Embryonic facial prominence (tissue), 1 donor: ENCODE data around the gene MUC5AC.
"Not testable (repeated sequence)": the region's sequence is repeated elsewhere in the genome, so short reads cannot be mapped to it uniquely, and the experiment has no call there.

ENCODE experiments used
- DNase-seq: peaks from one replicate; pipeline ENCODE4 v3.0.0-alpha.2; 2016; ENCODE audit errors: extremely low spot score

The MUC5AC gene, protein sequence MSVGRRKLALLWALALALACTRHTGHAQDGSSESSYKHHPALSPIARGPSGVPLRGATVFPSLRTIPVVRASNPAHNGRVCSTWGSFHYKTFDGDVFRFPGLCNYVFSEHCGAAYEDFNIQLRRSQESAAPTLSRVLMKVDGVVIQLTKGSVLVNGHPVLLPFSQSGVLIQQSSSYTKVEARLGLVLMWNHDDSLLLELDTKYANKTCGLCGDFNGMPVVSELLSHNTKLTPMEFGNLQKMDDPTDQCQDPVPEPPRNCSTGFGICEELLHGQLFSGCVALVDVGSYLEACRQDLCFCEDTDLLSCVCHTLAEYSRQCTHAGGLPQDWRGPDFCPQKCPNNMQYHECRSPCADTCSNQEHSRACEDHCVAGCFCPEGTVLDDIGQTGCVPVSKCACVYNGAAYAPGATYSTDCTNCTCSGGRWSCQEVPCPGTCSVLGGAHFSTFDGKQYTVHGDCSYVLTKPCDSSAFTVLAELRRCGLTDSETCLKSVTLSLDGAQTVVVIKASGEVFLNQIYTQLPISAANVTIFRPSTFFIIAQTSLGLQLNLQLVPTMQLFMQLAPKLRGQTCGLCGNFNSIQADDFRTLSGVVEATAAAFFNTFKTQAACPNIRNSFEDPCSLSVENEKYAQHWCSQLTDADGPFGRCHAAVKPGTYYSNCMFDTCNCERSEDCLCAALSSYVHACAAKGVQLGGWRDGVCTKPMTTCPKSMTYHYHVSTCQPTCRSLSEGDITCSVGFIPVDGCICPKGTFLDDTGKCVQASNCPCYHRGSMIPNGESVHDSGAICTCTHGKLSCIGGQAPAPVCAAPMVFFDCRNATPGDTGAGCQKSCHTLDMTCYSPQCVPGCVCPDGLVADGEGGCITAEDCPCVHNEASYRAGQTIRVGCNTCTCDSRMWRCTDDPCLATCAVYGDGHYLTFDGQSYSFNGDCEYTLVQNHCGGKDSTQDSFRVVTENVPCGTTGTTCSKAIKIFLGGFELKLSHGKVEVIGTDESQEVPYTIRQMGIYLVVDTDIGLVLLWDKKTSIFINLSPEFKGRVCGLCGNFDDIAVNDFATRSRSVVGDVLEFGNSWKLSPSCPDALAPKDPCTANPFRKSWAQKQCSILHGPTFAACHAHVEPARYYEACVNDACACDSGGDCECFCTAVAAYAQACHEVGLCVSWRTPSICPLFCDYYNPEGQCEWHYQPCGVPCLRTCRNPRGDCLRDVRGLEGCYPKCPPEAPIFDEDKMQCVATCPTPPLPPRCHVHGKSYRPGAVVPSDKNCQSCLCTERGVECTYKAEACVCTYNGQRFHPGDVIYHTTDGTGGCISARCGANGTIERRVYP (N-terminal part only)

GRCh38 chr11:1157645-1158591, at the start of gene MUC5AC:
Gene MUC5AC, plus strand, starts transcription at chr11:1157953. Its CDS starts 47 bp downstream, at chr11:1158000.
- DNase-seq: no peak

DNA sequence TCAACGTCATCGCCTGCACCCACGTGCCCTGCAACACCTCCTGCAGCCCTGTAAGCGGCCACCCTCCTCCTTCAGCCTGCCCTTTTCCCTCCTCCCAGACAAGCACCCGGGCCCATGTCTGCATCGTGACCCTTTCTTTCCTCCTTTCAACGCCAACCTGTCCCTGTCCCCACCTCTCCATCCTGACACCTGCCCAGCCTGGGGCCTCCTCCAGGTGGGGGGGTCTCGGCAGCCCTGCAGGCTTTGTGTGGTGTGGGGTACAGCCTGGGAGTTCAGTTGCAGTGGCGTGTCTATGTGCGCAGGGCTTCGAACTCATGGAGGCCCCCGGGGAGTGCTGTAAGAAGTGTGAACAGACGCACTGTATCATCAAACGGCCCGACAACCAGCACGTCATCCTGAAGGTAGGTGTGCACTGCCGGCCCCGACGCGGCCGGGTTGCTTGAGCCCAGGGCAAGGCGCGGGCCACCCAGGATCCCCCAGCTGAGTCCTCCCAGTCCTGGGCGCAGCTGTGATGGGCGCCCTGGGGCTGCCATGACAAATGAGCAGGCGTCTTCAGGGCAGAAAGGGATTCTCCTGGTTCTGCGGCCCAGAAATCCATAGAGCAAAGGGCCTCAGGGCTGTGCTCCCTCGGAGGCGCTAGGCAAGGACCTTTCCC, 49.4 kb upstream of the MUC5AC start:
- no peak for DNase-seq

- no peak for DNase-seq
Measured at GRCh38 chr11:1109101-1109917, 48.4 kb upstream of the MUC5AC start.

GRCh38 chr11:1109918-1110705, 47.6 kb upstream of the MUC5AC start:
- no peak for DNase-seq

GRCh38 chr11:1111545-1112212, 46.1 kb upstream of the MUC5AC start:
- no peak for DNase-seq

DNA sequence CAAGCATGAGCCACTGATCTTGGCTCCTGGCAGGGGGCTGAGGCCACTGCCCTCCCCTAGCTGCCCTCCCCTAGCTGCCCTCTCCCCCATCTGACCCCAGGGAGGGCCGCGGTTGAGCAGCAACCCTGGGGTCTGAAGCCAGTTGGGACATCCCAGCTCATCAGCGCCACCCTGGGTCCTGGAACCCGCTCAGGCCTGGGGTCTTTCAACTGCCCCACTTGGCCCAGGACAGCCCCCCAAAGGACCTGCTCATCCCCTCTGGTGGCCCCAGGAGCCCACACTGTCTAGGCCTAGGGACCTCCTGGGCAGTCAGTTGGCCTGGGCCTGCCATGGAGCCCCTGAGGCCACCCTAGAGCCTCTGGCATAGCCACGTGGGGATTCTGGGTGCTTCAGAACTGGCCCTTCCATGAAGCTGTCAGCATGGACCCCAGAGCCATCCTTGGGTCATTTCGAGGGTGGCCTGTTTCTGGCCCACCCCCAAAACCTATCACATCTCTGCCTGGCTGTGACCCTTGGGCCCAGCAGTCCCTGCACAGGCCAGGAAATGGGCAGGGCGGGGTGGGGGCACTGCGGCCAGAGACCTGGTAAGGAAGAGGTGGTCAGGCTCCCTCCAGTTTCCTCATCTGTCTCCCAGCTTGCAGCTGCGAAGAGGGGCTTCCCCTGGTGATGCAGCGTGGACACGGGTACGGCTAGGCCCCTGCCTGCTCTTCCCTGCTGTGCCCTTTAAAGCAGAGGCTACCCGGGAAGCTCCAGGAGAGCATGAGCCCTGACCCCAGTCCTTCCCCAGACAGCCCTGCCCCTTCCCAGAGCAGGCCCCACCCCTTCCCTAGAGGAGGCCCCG, 45.2 kb upstream of the MUC5AC start:
- no peak for DNase-seq

DNA sequence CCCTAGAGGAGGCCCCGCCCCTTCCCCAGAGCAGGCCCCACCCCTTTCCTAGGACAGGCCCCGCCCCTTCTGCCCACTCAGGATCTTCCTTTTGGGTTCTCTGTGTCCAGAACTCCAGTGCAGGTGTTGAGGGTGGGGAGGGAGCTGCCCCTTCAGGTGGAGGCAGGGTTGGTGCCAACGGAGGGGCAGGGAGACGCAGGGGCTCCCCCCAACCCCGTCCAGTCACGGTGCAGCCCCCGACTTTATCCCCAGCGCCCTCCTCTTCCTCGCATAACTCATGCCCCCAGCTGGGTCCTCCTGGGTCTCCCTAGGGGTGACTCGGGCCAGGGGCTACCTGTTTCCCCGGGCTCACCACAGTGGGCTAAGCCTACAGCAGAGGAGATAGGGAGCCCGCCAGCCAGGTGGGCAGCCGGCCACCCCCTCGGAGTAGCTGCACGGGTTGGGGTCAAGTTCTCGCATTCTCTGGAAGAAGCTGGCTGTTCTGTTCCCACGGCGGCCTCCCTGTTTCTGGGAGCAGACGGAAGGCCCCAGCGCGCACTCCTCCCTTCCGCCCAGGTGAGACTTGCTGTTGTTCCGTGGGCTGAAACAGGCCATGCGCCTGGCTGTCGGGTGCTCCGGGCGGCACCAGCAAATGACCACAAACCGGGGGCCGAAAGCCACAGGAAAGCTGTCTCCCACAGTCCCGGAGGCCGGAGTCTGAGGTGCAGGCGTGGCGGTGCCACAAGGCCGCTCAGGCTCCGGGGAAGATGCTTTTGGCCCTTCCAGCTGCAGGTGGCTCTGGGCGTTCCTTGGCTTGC, 44.1 kb upstream of the MUC5AC start:
- DNase-seq: no peak

- DNase-seq: not testable (repeated sequence)
Measured at GRCh38 chr11:1115292-1115691, 42.5 kb upstream of the MUC5AC start.

GRCh38 chr11:1116104-1116503, 41.6 kb upstream of the MUC5AC start:
- no peak for DNase-seq

- no peak for DNase-seq
Measured at GRCh38 chr11:1116666-1117390, 40.9 kb upstream of the MUC5AC start.

- no peak for DNase-seq
Measured at GRCh38 chr11:1117992-1118391, 39.8 kb upstream of the MUC5AC start.

DNA sequence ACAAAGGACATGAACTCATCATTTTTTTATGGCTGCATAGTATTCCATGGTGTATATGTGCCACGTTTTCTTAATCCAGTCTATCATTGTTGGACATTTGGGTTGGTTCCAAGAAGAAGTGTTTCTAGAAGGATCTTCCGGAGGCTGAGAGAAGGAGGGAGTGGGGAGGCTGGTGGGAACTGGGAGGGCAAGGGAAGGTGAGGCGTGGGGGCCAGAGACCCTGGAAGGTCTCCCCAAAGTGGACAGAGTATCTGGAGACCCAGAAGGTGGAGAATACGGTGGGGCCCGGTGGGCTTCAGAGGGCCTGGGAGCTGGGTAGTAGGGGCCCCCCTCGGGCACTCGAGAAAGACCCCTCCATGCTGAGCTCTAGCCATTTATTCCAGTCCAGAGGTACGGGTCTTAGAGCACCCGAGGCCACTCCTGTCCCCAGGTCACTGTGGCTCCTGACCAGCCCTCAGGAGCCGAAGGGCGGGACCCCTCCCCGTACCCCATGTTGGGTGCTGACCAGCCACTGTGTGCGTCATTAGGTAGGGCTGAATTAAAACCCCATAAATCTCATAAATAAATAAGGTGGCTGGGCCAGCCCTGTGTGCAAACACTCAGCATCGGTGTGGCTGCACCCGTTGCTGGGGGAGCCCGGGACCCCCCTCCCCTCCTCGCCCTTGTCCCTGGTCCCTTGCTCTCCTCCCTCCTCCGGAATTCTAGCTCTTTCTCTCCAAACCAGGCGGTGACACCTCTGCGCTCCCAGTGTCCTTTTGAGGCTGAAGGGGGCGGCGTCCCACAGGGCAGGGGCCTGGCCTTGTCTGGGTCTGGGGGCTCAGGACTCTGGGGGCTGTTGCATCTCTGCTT, 38.8 kb upstream of the MUC5AC start:
- DNase-seq: no peak

- no peak for DNase-seq
Measured at GRCh38 chr11:1119604-1120146, 38.1 kb upstream of the MUC5AC start.
